Fibroblast of gingiva (primary cell): ENCODE measurements around the gene TTN.
A peak's percentile ranks its signal among the peaks of the same experiment; 100 is the strongest.

Experiments
- DNase-seq: peaks from one replicate; pipeline ENCODE4 v3.0.0-alpha.2; 2011; ENCODE audit warnings: low read depth

Gene TTN

GRCh38 chr2:178807227-178808008 lies at the start of gene TTN:
Gene TTN (minus strand): TSS chr2:178807423. CDS start chr2:178804642, 2,781 bp downstream.
- no peak for DNase-seq

GRCh38 chr2:178855151-178855550 lies 47.9 kb upstream of the TTN start:
- no peak for DNase-seq

- DNase-seq = no peak
Observed at GRCh38 chr2:178848335-178848734, 41.1 kb upstream of the TTN start.

- no peak for DNase-seq
Observed at GRCh38 chr2:178846458-178846802, 39.2 kb upstream of the TTN start.

GRCh38 chr2:178845566-178846457 lies 38.6 kb upstream of the TTN start:
- peak; percentile 79 for DNase-seq

- no peak for DNase-seq
Observed at GRCh38 chr2:178844701-178845100, 37.5 kb upstream of the TTN start.

GRCh38 chr2:178844269-178844668 lies 37.0 kb upstream of the TTN start:
- peak; percentile 46 for DNase-seq

- no peak for DNase-seq
Observed at GRCh38 chr2:178843697-178844096, 36.5 kb upstream of the TTN start.

- DNase-seq = no peak
Observed at GRCh38 chr2:178836807-178837206, 29.6 kb upstream of the TTN start.

GRCh38 chr2:178834086-178834485 lies 26.9 kb upstream of the TTN start:
- DNase-seq = no peak

GRCh38 chr2:178833382-178833781 lies 26.2 kb upstream of the TTN start:
- no peak for DNase-seq

GRCh38 chr2:178830451-178830850 lies 23.2 kb upstream of the TTN start:
- DNase-seq = no peak

GRCh38 chr2:178829981-178830380 lies 22.8 kb upstream of the TTN start:
- no peak for DNase-seq

- DNase-seq = no peak
Observed at GRCh38 chr2:178829299-178829960, 22.2 kb upstream of the TTN start.

- no peak for DNase-seq
Observed at GRCh38 chr2:178828486-178828881, 21.3 kb upstream of the TTN start.

GRCh38 chr2:178827739-178828485 lies 20.7 kb upstream of the TTN start:
- no peak for DNase-seq

- DNase-seq = no peak
Observed at GRCh38 chr2:178827111-178827510, 19.9 kb upstream of the TTN start.

GRCh38 chr2:178825183-178825582 lies 18.0 kb upstream of the TTN start:
- DNase-seq = peak; percentile 28

GRCh38 chr2:178824181-178824580 lies 17.0 kb upstream of the TTN start:
- DNase-seq = no peak

- no peak for DNase-seq
Observed at GRCh38 chr2:178819992-178820391, 12.8 kb upstream of the TTN start.

- no peak for DNase-seq
Observed at GRCh38 chr2:178819147-178819875, 12.1 kb upstream of the TTN start.
